GM19035 (cell line): Measurements from ENCODE around the gene CTCFL.

Experiments used
- ATAC-seq: cut with Tn5 transposase; IDR thresholded peaks from one replicate; pipeline ENCODE4 v1.9.1; 2021; ENCODE audit not compliant: unreplicated experiment

Gene CTCFL, protein sequence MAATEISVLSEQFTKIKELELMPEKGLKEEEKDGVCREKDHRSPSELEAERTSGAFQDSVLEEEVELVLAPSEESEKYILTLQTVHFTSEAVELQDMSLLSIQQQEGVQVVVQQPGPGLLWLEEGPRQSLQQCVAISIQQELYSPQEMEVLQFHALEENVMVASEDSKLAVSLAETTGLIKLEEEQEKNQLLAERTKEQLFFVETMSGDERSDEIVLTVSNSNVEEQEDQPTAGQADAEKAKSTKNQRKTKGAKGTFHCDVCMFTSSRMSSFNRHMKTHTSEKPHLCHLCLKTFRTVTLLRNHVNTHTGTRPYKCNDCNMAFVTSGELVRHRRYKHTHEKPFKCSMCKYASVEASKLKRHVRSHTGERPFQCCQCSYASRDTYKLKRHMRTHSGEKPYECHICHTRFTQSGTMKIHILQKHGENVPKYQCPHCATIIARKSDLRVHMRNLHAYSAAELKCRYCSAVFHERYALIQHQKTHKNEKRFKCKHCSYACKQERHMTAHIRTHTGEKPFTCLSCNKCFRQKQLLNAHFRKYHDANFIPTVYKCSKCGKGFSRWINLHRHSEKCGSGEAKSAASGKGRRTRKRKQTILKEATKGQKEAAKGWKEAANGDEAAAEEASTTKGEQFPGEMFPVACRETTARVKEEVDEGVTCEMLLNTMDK

DNA sequence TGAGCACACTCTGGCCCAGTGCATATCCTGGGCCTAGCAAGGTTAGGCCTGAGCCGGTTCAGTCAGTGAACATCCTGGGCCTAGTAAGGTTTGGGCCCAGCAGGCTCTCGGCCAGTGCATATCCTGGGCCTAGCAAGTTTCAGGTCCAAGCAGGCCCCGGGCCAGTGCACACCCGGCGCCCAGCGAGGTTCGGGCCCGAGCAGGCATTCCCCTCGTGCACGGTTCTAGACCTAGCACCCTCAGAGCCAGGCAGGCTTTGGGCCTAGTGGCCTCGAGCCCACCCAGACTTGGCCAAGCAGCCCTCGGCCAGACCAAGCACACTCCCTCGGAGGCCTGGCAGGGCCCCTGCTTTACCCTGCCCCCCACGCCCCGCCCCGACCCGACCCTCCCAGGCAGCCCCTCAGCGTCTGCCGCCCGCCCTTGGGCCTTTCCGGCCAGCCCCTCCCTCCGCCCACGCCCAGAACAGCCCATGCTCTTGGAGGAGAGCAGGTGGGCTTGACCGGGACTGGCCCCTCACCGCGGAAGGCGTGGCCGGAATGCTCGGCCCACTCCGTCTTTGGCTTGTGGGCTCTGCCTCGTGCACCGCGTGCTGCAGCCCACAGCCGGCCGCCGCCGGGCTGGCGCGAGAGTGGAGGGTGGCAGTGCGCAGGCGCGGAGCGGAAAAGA is at the start of gene CTCFL:
Gene CTCFL, minus strand, starts transcription at position 630 of the 666 bp plus-strand sequence. CDS start 935 bp downstream, outside the sequence.
- no peak for ATAC-seq

DNA sequence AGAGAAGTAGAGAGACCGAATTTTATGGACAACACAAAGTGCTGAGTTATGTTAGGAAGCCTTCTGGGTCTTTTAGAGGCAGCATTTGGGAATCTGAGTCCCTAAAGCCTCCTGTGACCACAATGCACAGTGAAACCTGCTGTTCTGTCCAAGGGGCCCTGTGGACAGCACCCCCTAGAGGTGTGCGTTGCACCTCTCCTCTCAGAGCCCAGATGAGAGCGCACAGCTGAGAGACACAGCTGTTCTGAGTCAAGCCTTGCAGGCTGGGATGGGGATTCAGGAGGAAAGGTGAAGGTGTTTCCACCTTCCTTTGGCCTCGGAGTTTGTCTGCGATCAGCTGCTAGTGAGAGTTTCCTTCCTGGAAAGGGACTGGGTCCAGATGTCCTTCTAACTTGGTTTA is 49.0 kb upstream of the CTCFL start:
- ATAC-seq = no peak

DNA sequence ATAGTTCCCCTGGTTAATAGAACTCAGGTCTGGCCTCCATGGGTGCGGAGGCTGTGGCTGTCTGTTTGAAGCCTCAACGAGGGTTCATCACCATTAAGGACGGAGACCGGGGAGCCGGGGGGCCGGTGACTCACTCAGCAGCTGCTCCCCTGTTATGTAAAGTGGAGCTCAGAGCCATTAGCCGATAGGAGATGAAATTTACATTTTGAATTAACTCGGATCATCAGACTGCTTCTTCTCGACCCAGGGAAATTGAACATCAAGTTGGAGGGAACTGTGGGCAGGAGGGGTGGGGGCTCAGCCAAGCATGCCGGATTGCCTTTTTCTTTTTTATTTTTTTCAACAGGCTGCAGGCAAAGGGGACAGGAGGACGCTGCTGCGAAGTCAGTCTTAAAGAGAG is 48.3 kb upstream of the CTCFL start:
- ATAC-seq = no peak

DNA sequence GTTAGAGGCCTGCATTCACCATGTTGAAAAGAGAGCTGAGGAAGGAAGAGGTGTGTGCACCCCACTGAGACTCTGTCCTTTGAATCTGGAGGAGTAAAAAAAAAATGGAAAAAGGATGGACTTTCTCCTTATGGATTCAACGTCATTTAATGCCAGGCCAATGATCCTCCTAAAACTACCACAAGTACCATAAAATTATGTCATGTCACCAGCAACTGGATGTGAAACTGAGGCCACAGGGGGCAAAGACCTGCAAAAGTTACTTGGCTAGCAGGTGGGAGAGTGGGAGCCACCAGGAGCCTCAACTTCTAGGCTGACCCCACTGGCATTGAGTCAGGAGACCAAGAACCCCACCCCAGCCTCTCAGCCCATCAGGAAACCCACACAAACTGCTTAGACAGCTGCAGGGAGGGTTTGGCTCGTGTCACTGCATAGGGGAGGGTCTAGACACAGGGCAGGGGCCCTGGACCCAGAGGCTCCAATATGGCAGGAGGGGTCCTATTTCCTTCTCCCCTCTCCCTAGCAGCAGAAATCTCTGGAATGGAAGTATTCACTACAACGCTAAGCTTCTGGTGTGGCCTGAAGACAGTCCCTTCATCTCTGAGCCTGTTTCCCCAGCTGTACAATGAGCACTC is 47.0 kb upstream of the CTCFL start:
- ATAC-seq = no peak

DNA sequence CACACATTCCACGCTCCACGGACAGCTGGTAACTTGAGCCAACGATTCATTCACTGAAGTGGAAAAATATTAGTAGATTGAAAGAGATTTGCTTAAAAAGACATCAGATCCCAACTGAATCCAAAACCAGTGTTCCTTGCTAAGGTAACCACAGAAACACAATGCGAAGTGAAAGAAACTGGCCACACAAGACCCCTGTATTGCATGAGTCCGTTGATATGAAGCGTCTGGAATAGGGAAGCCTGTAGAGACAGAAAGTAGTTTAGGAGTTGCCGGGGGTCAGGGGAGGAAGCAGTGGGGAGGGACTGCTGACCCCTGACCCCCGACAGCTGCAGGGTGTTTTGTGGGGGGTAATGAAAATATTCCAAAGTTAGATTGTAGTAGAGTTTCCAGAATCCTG is 46.0 kb upstream of the CTCFL start:
- ATAC-seq = no peak

DNA sequence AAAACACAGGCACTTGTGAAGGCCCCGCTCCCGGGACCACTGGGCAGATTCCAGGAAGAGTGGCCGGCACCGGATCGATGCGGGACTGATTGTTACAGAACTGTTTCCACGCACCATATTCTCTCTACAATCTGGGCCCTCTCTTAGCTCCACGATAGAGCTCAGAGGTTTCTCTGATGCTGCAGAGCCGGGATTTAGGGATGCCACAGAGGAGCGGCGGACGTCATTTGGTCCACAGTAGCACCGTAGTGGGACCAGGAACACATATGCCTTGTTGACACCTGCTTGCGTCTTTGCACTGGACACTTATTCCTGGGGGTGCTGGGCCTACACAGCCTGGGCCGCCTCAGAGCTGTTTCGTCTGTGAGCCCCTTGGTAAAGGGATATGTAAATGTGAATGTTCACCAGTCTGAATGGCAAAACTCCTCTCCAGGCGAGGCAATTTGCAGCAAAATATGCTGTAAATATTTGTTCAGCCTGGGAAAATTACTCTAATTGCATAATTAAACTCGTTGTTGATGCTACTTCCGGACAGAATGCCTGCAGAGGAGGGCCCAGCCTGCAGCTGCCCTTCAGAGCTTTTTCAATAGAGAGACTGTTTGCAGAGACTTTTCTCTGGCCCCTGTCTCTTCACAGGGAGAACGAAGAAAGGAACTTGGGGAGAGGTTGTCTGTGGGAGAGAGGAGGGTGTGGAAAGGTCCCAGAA is 45.4 kb upstream of the CTCFL start:
- ATAC-seq = no peak

DNA sequence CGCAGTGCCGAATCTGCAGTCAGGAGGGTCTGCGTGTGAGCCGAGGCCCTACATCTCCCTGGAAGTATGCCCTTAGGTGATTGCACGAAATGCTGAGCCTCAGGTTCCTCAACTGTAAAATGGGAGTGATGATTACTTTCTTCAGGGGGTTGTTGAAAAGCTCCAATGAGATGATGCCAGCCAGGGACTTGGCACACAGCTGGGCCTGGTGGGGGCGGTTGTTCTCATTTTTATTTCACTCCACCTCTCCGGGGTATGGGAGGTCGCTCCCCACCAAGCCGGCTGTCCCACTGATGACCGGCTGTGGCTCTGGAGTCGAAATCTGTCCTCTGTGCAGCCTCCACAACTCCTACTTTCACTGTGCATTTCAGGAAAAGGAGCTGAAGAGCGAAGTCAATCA is 44.0 kb upstream of the CTCFL start:
- no peak for ATAC-seq

DNA sequence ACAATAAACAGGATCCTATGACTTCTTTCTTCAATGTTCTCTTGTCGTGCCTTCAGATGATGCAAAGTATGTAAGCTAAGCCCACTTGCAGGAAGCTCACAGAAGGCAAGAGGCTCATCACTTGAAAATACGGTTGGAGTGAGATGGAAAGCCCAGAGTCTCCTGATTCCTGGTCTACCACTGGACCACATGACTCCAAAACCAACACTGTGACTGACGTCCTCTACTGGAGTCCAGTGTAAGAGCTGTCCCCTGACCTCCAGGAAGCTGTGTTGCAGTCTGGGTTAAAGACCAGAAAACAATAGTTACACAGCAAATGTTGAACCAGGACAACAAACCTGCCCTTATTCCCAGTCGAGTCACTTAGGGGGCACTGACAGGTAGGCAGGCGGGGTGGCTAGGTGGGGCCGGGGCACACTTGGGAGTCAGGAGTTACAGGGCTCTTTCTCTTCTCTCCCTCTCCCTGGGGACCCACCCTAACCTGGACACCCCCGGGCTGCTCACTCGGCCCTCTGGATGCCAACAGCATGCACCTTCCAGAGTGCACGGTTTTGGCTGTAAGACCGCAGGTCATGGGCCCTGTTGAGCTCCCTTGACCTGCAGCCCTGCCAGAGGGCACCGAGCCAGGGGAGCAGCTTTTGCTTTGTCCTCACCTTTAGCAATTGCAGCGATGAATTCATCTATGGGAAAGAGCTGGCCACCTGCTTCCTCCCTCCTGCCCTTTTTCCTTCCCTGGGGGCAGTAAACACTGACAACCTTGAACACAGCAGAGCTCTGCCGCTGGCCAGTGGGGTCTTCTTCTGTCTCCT is 43.4 kb upstream of the CTCFL start:
- no peak for ATAC-seq

DNA sequence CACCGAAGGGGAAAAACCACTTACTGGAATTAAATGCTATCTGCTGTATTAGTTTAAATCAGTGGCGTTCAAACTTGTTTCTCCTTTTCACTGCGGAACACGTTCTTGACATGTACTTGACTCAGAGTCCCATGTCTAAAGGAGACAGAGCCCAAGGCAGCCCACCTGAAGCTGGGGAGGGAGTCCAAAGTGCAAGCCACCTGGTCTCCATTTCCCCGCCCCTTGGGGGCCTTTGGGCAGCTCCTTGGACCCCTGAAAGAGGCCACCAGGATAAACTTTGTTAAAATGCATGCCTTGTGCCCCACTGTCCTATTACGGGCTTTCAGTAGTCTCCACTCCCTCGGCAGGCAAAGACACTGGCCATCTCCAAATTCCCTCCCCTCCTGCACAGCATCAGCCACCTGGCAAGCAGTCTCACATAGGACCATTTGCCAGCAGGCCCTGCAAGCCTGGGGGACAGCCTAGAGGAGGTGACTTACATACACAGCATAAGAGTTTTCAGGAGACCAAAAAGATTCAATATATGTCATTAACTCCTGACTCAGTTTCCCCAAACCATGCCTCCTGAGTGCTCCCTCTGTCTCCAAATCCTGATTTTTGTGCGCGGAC is 42.6 kb upstream of the CTCFL start:
- ATAC-seq = no peak

DNA sequence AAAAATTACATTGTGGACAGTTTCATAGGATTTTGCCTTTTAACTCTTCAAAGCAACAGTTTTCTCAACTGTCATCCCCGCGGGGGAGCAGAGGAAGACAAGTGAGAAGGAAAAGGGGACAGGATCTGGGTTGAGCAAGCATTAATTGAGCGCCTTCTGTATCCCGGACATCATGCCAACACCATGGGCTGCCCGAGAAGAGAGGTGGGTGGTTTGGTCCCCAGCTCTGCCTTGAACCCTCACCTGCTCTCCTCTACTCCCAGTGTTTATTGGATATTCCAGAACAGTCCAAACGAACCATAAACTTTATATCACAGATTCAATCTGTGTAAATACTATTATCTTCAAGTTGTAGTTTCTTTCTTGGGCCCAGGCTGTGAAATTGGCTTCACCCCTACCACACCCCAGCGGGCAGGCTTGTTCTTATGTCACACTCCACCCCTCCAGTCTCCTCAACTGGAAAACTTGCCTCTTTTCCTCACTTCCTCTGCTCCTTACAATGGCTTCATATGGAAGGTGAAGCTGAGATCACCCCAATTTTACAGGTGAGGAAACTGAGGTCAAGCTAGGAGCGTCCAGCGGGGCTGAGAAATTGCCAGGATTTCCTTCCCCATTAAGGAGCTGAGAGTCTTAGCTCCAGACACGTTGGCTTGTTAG is 42.0 kb upstream of the CTCFL start:
- no peak for ATAC-seq

DNA sequence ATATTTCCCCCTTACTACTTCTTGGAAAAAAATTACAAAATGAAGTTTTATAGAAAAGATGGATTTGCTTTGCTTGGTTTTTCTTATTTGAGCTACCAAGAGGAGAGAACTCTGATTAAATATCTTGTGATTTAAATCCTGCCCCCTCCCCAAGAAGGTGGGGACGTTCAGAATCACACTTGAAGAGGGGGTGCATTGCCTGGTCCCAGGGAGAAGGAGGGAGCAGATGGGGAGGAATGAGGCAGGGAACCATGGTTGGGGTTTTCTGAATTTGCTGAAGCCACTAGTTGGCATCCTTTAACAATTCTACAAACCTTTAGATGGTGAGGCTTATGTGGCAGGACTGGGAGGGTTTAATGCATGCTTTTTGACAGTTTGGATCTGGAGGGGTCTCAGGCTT is 41.5 kb upstream of the CTCFL start:
- ATAC-seq = no peak

DNA sequence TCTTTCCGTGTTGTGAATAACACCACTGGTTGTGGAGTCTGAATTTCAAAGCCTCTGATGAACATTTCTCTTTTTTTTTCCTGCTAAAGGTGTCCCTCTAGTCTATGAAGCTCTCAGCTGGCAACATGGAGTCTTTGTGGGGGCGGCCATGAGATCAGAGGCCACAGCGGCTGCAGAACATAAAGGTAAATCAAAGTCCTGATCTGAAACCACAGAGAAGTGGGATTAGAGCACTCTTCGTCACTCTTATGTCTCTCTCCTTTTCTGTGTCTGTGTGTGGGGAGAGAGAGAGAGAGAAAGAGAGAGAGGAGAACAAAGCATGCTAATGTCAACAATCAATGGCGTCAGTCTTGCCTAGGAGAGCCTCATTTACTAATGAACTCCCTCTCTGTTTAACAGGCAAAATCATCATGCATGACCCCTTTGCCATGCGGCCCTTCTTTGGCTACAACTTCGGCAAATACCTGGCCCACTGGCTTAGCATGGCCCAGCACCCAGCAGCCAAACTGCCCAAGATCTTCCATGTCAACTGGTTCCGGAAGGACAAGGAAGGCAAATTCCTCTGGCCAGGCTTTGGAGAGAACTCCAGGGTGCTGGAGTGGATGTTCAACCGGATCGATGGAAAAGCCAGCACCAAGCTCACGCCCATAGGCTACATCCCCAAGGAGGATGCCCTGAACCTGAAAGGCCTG is 40.2 kb upstream of the CTCFL start:
- no peak for ATAC-seq

DNA sequence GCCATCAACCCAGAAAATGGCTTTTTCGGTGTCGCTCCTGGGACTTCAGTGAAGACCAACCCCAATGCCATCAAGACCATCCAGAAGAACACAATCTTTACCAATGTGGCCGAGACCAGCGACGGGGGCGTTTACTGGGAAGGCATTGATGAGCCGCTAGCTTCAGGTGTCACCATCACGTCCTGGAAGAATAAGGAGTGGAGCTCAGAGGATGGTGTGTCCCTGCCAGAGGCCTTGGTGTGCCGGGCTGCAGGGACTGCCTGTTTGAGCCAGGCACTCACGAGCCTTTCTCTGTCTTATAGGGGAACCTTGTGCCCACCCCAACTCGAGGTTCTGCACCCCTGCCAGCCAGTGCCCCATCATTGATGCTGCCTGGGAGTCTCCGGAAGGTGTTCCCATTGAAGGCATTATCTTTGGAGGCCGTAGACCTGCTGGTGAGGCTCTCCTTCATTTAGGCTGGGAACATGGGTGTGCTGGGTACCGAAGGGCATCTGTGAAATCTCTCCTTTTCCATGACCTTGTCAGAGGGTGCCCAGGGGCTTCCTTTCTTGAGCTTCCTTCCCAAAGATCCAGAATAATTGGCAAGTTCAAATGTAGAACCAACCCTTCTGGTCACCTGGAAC is 39.4 kb upstream of the CTCFL start:
- no peak for ATAC-seq

DNA sequence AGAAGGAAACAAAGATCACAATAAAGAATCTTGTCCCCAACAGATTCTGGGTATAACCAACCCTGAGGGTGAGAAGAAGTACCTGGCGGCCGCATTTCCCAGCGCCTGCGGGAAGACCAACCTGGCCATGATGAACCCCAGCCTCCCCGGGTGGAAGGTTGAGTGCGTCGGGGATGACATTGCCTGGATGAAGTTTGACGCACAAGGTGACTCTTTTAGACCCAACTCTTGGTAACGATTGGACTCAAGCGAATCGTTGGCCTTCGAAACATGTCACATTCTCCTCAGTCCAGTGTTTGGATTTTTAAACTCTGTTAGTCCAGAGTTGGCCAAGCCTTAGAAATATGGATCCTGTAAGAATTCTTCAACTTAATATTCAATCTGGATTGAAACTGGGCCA is 38.6 kb upstream of the CTCFL start:
- ATAC-seq = no peak

DNA sequence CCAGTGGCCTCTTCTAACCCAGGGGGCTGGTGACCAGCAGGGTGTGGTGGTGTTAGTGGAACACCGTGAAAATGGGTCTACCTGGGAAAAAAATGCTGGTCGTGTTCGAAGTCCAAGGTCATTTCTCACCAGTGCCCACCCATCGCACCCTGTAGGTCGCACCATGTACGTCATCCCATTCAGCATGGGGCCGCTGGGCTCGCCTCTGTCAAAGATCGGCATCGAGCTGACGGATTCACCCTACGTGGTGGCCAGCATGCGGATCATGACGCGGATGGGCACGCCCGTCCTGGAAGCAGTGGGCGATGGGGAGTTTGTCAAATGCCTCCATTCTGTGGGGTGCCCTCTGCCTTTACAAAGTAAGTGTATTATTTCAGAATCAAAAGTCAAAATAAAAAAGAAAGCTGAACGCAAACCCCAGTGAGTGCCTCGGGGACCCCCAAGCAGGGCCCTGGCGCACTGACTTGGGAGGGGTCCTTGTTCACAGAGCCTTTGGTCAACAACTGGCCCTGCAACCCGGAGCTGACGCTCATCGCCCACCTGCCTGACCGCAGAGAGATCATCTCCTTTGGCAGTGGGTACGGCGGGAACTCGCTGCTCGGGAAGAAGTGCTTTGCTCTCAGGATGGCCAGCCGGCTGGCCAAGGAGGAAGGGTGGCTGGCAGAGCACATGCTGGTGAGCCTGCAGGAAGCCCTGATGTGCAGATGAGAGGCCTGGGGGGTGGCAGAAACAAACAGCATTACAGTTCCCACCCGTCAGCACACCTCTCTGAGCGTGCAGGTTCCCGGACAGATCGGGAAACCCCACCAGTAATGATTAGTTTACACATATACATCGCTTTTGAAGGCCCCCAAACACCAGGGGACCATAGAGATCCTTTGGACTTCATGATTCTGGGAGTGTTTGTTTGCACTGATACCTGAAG is 37.9 kb upstream of the CTCFL start:
- ATAC-seq = no peak

DNA sequence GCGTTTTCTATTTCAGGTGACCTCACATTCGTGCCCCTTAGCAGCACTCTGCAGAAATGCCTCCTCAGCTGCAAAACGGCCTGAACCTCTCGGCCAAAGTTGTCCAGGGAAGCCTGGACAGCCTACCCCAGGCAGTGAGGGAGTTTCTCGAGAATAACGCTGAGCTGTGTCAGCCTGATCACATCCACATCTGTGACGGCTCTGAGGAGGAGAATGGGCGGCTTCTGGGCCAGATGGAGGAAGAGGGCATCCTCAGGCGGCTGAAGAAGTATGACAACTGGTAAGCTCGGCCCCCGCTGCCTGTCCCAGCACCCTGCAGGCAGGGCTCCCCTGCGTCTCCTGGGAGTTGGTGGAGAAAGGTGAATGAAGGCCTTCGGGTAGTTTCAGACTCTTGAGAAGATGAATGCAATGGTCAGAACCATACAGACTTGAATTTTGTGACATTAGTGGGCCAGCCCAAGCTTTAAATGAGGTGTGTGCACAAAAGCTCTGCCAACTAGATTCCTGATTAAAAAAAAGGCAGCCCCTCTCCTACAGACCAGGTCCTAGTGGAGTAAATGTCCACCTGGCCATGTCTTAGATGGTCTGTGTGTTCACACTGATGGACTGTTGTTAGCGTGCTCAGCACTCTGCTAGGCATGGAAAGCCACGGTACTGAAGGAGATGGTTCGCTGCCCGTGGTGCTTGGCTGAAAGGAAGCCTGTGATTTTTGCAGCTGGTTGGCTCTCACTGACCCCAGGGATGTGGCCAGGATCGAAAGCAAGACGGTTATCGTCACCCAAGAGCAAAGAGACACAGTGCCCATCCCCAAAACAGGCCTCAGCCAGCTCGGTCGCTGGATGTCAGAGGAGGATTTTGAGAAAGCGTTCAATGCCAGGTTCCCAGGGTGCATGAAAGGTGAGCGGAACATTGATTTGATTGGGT is 36.7 kb upstream of the CTCFL start:
- ATAC-seq = no peak
